GM12878 (cell line): Measurements from ENCODE around the gene ITSN2.

Experiments
- FOXM1 ChIP-seq: IDR thresholded peaks from 2 replicates; pipeline ENCODE4 v1.6.1; 2012; ENCODE audit warnings: low read depth, mild to moderate bottlenecking, inconsistent platforms, low read length, moderate library complexity
- POLR2A ChIP-seq: IDR thresholded peaks from 2 replicates; pipeline ENCODE4 v1.6.1; 2011; ENCODE audit warnings: low read depth, mild to moderate bottlenecking, low read length
- REST ChIP-seq: IDR thresholded peaks from 2 replicates; pipeline ENCODE4 v1.6.1; 2012; ENCODE audit warnings: mild to moderate bottlenecking, low read depth, low read length
- TF ChIP-seq, protein P1 (sequence below), 3 experiments: IDR thresholded peaks in 2 of 3; conservative IDR thresholded peaks in 1 of 3; 2 replicates each; pipeline ENCODE4 v1.5.1; 2011; ENCODE audit warnings: low read depth in 3 of 3, low read length in 3 of 3, mild to moderate bottlenecking in 3 of 3, control low read depth in 2 of 3, moderate library complexity in 2 of 3, inconsistent platforms in 1 of 3, mixed read lengths in 1 of 3; ENCODE audit not compliant: control insufficient read depth in 2 of 3, insufficient read depth in 1 of 3; ENCODE audit errors: extremely low read depth in 1 of 3

GRCh38 chr2:24337890-24338289 lies 22.4 kb downstream of the ITSN2 start:
- TF ChIP-seq, protein P1, sequence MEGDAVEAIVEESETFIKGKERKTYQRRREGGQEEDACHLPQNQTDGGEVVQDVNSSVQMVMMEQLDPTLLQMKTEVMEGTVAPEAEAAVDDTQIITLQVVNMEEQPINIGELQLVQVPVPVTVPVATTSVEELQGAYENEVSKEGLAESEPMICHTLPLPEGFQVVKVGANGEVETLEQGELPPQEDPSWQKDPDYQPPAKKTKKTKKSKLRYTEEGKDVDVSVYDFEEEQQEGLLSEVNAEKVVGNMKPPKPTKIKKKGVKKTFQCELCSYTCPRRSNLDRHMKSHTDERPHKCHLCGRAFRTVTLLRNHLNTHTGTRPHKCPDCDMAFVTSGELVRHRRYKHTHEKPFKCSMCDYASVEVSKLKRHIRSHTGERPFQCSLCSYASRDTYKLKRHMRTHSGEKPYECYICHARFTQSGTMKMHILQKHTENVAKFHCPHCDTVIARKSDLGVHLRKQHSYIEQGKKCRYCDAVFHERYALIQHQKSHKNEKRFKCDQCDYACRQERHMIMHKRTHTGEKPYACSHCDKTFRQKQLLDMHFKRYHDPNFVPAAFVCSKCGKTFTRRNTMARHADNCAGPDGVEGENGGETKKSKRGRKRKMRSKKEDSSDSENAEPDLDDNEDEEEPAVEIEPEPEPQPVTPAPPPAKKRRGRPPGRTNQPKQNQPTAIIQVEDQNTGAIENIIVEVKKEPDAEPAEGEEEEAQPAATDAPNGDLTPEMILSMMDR (IDR thresholded peaks at IDR 0.05 in 2 of 3, conservative IDR thresholded peaks at IDR 0.05 in 1 of 3; ENCODE audit: control insufficient read depth in 2 of 3, extremely low read depth in 1 of 3, insufficient read depth in 1 of 3, low read depth in 3 of 3, low read length in 3 of 3): peak in 1 of 3 experiments; percentile 12; a peak in 2 of 6 replicates
- TF ChIP-seq REST (no peak), POLR2A (no peak), FOXM1 (no peak)
